ENCODE results near the gene GH1. TPM values are rescaled to one million over a fixed set of nuclear protein-coding genes. Genes with fewer than 3 reads are reported as not detected.
"Not testable (repeated sequence)": the region's sequence is repeated elsewhere in the genome, so short reads cannot be mapped to it uniquely, and the experiment has no call there.

Gene GH1
- total and polyA plus RNA-seq, 2 experiments from 2014 or later, result not detected

DNA sequence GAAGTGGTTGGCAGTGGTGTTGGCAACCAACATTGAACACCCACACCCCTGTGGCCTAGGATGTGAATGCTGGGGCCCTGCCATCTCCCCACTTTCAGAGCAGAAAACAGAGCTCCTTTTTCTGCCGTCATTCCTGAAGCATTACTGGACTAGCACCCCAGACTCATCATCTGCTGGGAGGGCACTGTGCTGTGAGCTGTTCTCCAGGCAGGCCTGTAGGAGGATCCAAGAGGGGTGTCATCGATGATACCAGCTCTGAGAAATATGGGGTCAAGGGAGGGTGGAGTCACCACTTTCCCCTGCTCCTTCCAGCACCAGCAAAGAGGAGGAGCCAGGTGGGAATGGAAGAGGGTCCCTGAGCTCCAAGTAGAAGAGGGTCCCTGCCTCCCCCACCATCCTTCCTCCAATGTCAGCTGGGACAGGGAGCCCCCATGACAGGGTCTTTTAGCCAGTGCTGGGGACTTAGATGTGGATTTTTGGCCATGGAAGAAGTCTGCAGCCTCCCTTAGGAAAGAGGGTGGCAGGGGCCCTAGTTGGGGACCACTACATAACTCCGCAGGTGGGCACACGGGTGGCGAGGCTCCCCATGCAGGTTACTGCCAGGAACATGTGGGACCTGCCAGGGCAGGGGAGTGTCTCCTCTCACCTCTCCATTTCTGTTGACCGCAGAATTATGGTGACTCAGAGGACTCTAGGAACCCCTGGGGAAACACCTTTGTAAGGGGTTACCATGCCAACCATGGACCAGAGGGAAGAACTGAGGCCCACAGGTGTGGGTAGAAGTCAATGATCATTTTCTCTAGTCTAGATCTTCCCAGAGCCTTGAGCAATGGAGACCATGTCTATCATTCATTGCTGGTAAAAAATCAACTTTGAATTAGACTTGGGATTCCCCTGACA, 19.5 kb downstream of the GH1 start:
- H3K9ac ChIP-seq; H2AFZ ChIP-seq; H3K27me3 ChIP-seq (replicated peaks; ENCODE audit: insufficient read depth); H3K4me3 ChIP-seq; H3F3A ChIP-seq (ENCODE audit: insufficient read depth); H3K9me2 ChIP-seq (ENCODE audit: insufficient read depth); H3K27ac ChIP-seq; H3K36me3 ChIP-seq (ENCODE audit: low read depth); H3K79me2 ChIP-seq (ENCODE audit: insufficient read depth); H3K4me1 ChIP-seq (ENCODE audit: insufficient read depth); H3K4me2 ChIP-seq (ENCODE audit: unreplicated experiment); H3K9me3 ChIP-seq (ENCODE audit: low read depth); in situ Hi-C loops (cut with MboI); H4K20me1 ChIP-seq (ENCODE audit: insufficient read depth): not testable (repeated sequence)
- DNase-seq, result peak; percentile 59
- WGBS, 2 experiments (ENCODE audit: low coverage in 1 of 2, low lambda C conversion rate in 2 of 2, missing lambda C conversion rate in 2 of 2), result 69 to 73% methylated on average over 6 of the region's 6 CpGs

DNA sequence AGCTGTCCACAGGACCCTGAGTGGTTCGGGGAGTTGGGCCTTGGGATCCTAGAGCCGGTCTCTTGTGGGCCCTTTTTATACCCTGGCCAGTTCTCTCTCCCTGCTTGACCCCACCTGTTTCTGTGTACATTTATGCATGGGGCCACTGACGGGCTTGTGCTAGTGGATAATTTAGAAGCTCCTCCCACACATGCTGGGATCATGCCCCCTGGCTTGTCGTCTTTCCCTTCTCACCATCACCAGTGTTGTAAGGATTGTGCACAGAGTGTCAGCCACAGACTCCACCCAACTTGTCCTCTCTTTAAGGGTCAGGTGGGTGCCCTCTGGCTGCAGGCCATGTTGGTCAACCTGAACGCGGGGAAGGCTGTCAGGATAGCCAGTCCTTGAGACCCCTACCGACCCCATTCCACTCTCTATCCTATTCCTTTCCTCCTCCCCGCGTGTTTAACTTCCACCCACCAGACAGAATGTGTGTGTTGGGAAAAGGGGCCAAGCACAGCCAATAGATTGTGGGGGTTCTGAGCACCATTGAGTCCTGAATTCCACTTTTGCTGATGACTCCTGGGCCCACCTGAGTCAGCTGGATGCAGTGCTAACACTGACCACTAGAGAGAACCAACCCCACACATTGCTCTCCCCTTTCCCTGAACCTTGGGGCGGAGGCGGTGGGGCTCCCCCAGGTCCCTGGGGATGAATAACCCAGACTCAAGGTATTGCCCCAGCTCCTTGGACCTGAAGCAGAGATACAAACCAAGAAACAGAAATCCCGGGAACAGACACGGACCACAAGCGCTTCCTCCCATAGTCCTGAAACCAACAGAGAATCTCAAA, 21.9 kb downstream of the GH1 start, which contains the start of gene CSH1:
Gene CSH1 (minus strand): TSS at position 51 of the 831 bp plus-strand sequence. CDS start 63 bp downstream, outside the sequence.
- H3K9me2 ChIP-seq (ENCODE audit: insufficient read depth); H3K36me3 ChIP-seq (ENCODE audit: low read depth); H3K4me2 ChIP-seq (ENCODE audit: unreplicated experiment); H2AFZ ChIP-seq; H3K4me1 ChIP-seq (ENCODE audit: insufficient read depth); H3K9ac ChIP-seq; H3K27ac ChIP-seq; DNase-seq; H3K79me2 ChIP-seq (ENCODE audit: insufficient read depth); H4K20me1 ChIP-seq (ENCODE audit: insufficient read depth); H3K4me3 ChIP-seq; in situ Hi-C loops (cut with MboI); H3F3A ChIP-seq (ENCODE audit: insufficient read depth); H3K9me3 ChIP-seq (ENCODE audit: low read depth); H3K27me3 ChIP-seq (replicated peaks; ENCODE audit: insufficient read depth): not testable (repeated sequence)
- WGBS, 2 experiments (ENCODE audit: low coverage in 1 of 2, low lambda C conversion rate in 2 of 2, missing lambda C conversion rate in 2 of 2), result 81 to 89% methylated on average over 10 to 11 of the region's 14 CpGs

DNA sequence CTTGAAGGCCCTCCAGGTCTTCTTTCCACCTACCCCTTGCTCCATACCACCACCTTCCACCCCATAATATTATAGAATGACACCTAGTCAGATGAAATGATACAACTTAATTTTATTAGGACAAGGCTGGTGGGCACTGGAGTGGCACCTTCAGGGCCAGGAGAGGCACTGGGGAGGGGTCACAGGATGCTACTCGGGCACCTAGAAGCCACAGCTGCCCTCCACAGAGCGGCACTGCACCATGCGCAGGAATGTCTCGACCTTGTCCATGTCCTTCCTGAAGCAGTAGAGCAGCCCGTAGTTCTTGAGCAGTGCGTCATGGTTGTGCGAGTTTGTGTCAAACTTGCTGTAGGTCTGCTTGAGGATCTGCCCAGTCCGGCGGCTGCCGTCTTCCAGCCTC, 23.8 kb downstream of the GH1 start:
- H3K9ac ChIP-seq; H3F3A ChIP-seq (ENCODE audit: insufficient read depth); in situ Hi-C loops (cut with MboI); H3K4me2 ChIP-seq (ENCODE audit: unreplicated experiment); H3K9me3 ChIP-seq (ENCODE audit: low read depth); H3K4me1 ChIP-seq (ENCODE audit: insufficient read depth); H4K20me1 ChIP-seq (ENCODE audit: insufficient read depth); H3K79me2 ChIP-seq (ENCODE audit: insufficient read depth); H3K9me2 ChIP-seq (ENCODE audit: insufficient read depth); H2AFZ ChIP-seq; H3K27me3 ChIP-seq (replicated peaks; ENCODE audit: insufficient read depth); H3K27ac ChIP-seq; DNase-seq; H3K36me3 ChIP-seq (ENCODE audit: low read depth); H3K4me3 ChIP-seq: not testable (repeated sequence)
- WGBS, 2 experiments (ENCODE audit: low coverage in 1 of 2, low lambda C conversion rate in 2 of 2, missing lambda C conversion rate in 2 of 2), result 82 to 96% methylated on average over 7 to 8 of the region's 10 CpGs

DNA sequence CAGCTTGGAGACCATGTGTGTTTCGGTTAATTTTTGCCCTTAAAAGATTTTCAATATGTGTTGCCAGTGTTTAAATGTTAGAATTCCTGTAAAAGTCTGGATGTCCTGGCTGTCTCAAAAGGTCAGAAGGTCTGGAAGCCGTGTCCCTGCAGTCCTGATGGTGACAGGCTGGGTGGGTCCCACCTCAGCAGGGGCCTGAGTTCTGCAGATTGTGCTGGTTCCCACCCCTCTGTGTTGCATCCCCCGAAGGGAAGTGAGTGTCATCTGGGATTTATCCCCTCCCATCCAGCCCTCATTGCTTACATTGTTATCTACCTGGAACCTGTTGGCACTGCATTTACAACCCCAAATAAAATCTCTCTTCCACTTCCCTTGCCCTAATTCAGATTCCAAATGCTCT, 24.6 kb downstream of the GH1 start:
- H3K4me2 ChIP-seq (ENCODE audit: unreplicated experiment); H3K9me3 ChIP-seq (ENCODE audit: low read depth); in situ Hi-C loops (cut with MboI); H3K36me3 ChIP-seq (ENCODE audit: low read depth); H4K20me1 ChIP-seq (ENCODE audit: insufficient read depth); H3K27ac ChIP-seq; H3K4me3 ChIP-seq; H3K9ac ChIP-seq; H3F3A ChIP-seq (ENCODE audit: insufficient read depth); H3K4me1 ChIP-seq (ENCODE audit: insufficient read depth); DNase-seq; H3K27me3 ChIP-seq (replicated peaks; ENCODE audit: insufficient read depth); H3K9me2 ChIP-seq (ENCODE audit: insufficient read depth); H3K79me2 ChIP-seq (ENCODE audit: insufficient read depth); H2AFZ ChIP-seq: not testable (repeated sequence)
- 52 to 54% methylated on average over 3 of the region's 3 CpGs for WGBS, 2 experiments (ENCODE audit: low coverage in 1 of 2, low lambda C conversion rate in 2 of 2, missing lambda C conversion rate in 2 of 2)

DNA sequence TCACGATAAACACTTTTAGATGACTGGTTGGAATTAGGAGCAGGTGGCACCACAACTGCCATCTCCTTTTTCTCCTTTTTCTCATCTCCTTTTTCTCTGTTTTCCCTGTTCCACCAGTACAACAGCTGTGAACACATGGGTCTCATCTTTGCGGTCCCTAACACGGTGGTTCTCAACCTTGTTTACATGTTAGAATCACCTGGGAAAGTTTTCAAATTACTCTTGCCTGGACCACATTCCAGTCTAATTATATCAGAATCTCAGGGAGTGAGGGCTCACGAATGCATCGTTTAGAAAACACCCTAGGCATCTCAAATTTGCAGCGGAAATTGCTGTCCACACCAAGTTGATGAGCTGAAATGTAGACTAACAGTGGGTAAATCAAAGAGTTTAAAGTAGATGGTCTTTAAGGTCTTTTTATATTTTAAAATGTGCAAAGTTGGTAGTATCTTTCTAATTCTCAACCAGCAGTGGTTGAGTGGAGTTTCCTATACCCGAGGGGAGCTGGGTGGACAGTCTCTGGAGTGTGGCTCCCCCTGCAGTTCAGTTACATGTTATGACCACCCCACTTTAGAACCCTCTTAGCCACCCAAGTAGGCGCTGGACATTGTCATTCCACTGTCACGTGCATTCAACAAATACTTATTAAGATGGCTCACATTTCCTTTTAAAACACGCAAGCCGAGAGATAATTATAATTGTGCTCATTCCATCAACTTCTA, 26.2 kb downstream of the GH1 start:
- H3K4me3 ChIP-seq; H3K9me2 ChIP-seq (ENCODE audit: insufficient read depth); H3K27ac ChIP-seq; H3K36me3 ChIP-seq (ENCODE audit: low read depth); H3K9ac ChIP-seq; H2AFZ ChIP-seq; H3K9me3 ChIP-seq (ENCODE audit: low read depth); H3K4me2 ChIP-seq (ENCODE audit: unreplicated experiment); H3K27me3 ChIP-seq (replicated peaks; ENCODE audit: insufficient read depth); H3F3A ChIP-seq (ENCODE audit: insufficient read depth); H3K4me1 ChIP-seq (ENCODE audit: insufficient read depth); H4K20me1 ChIP-seq (ENCODE audit: insufficient read depth); in situ Hi-C loops (cut with MboI); H3K79me2 ChIP-seq (ENCODE audit: insufficient read depth): not testable (repeated sequence)
- 68 to 69% methylated on average over 11 of the region's 11 CpGs for WGBS, 2 experiments (ENCODE audit: low coverage in 1 of 2, low lambda C conversion rate in 2 of 2, missing lambda C conversion rate in 2 of 2)
- peak; percentile 15 for DNase-seq

DNA sequence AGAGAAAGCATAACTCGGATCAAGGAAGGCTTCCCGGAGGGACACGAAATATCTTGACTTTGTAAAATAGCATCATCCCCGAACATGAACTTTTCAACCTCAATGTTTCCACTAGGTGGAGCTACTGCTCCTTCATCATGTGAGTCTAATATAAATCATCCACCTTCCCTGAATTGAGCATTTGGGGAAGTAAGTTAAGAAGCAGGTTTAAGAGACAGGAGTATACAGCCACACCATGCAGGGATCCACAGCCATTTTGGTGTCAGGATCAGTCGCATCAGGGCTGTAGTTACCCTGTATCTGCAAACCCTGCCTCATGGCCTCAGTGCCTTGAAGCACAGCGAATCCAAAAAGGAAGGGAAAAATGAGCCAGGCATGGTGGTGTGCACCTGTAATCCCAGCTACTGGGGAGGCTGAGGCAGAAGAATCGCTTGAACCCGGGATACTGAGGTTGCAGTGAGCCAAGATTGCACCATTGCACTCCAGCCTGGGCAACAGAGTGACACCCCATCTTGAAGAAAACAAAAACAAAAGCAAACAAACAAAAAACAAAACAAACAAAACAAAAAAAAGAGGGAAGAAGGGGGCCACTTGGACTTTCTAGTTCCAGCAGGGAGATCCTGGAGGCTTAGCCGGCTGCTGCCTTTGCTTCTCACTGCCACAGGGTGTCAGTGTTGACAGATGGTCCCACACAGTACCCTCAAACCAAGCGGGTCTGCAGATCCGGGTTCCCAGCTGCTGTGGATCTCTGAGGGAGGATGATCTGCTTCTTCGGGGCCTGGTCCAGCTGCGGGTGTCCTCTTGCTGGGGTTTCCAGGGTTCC, 29.4 kb downstream of the GH1 start:
- H3K36me3 ChIP-seq (ENCODE audit: low read depth); in situ Hi-C loops (cut with MboI); H3K9me2 ChIP-seq (ENCODE audit: insufficient read depth); H3K4me1 ChIP-seq (ENCODE audit: insufficient read depth); H3K27ac ChIP-seq; H3K4me2 ChIP-seq (ENCODE audit: unreplicated experiment); H3K27me3 ChIP-seq (replicated peaks; ENCODE audit: insufficient read depth); H3K79me2 ChIP-seq (ENCODE audit: insufficient read depth); H3K9me3 ChIP-seq (ENCODE audit: low read depth); H3F3A ChIP-seq (ENCODE audit: insufficient read depth); H3K9ac ChIP-seq; H4K20me1 ChIP-seq (ENCODE audit: insufficient read depth): not testable (repeated sequence)
- Histone ChIP-seq H3K4me3 (peak overlapping the region; percentile 48; the same call in 1 of the 2 replicates), H2AFZ (peak overlapping the region; percentile 65; the same call in 1 of the 2 replicates)
- DNase-seq, result peak; percentile 70
- 8 to 12% methylated on average over 13 of the region's 13 CpGs for WGBS, 2 experiments (ENCODE audit: low coverage in 1 of 2, low lambda C conversion rate in 2 of 2, missing lambda C conversion rate in 2 of 2)

All from GM23248 (cell line).